ENCODE measurements around the gene PEDS1.

- no peak for TF ChIP-seq CTCF (conservative IDR thresholded peaks at IDR 0.05; ENCODE audit: low read depth, low read length)
- TF ChIP-seq POLR2A (IDR thresholded peaks at IDR 0.05; ENCODE audit: low read depth, low read length) = no peak
- no peak for TF ChIP-seq ELK1 (IDR thresholded peaks at IDR 0.05; ENCODE audit: borderline replicate concordance, low read depth, low read length)
- no peak for TF ChIP-seq RAD21 (IDR thresholded peaks at IDR 0.05; ENCODE audit: low read length)
- no peak for TF ChIP-seq RFX5 (IDR thresholded peaks at IDR 0.05; ENCODE audit: low read depth, low read length)
- TF ChIP-seq MAFK (IDR thresholded peaks at IDR 0.05; ENCODE audit: low read depth, low read length) = no peak
- no peak for TF ChIP-seq BHLHE40 (IDR thresholded peaks at IDR 0.05; ENCODE audit: low read depth, low read length)
- no peak for TF ChIP-seq SMC3 (IDR thresholded peaks at IDR 0.05; ENCODE audit: low read depth, low read length)
- no peak for TF ChIP-seq USF2 (IDR thresholded peaks at IDR 0.05; ENCODE audit: low read depth, low read length)
- TF ChIP-seq MXI1 (IDR thresholded peaks at IDR 0.05; ENCODE audit: borderline replicate concordance, low read depth, low read length) = no peak
- TF ChIP-seq MAZ (IDR thresholded peaks at IDR 0.05; ENCODE audit: borderline replicate concordance, low read depth, low read length) = no peak
- TF ChIP-seq RCOR1 (IDR thresholded peaks at IDR 0.05; ENCODE audit: insufficient replicate concordance, low read length) = no peak
- TF ChIP-seq CEBPB (IDR thresholded peaks at IDR 0.05; ENCODE audit: low read depth, low read length) = no peak
- no peak for TF ChIP-seq FOS (IDR thresholded peaks at IDR 0.05; ENCODE audit: low read depth, low read length)
These were observed 39.9 kb downstream of the PEDS1 start for GRCh38 chr20:50113420-50114224.

Measured in IMR-90 (cell line).